GM19240 (cell line): ENCODE results near the gene SPX.

ENCODE experiments used
- DNase-seq: peaks from one replicate; pipeline ENCODE4 v3.0.0; 2011; ENCODE audit warnings: low spot score; ENCODE audit not compliant: insufficient read length

SPX gene, protein sequence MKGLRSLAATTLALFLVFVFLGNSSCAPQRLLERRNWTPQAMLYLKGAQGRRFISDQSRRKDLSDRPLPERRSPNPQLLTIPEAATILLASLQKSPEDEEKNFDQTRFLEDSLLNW

GRCh38 chr12:21526053-21526452, at the start of gene SPX:
TSS of gene SPX (plus strand) at chr12:21526296. CDS start at chr12:21526473, 177 bp downstream.
- DNase-seq = no peak

GRCh38 chr12:21476949-21477348, 49.1 kb upstream of the SPX start:
- DNase-seq = no peak

DNA sequence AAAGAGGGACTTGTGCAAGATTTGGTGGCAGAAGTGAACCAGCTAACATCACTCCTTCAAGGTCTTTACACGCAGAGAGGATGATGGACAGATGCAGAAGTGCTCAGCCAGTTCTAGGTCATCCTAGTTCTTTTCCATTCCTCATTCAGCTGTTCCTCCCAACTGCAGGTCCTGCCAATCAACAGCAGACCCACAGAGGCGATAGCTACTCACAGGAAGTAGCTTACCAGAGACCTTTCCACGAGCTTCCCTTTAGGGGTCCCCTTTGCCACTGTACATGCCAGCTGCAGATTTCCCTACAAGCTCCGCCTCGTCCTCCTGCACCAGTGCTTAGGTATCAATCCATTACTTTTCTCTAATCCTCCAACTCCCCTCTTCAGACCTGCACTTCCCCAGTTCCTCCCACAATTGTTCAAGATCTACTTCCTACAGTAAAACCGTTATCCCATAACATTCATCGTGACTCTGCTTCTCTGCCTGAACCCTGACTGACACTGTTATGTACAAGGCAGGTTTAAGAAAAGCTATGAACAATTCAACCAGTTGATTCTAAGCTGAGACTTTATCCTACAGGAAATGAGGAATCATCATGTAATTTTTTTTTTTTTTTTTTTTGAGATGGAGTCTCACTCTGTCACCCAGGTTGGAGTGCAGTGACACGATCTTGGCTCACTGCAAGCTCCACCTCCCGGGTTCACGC, 47.2 kb upstream of the SPX start:
- no peak for DNase-seq

DNA sequence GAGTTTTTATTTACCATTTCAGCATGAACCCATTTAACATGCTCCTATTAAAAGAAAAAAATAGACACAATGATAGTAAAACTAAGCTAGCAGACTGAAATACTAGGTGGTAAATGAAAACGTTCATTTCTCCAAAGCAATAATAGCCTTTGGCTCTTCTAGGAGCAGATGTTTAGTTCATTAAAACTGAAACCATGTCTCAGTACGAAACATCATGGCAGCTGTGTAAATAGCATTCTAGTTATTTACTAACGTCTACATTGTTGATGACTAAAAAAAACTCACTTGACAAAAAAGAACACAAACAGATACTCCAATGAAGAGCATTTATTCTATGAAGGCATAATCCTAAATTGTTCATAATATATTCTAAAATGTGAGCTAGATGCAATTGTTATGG, 42.6 kb upstream of the SPX start:
- no peak for DNase-seq

GRCh38 chr12:21485998-21486397, 40.1 kb upstream of the SPX start:
- DNase-seq = no peak

DNA sequence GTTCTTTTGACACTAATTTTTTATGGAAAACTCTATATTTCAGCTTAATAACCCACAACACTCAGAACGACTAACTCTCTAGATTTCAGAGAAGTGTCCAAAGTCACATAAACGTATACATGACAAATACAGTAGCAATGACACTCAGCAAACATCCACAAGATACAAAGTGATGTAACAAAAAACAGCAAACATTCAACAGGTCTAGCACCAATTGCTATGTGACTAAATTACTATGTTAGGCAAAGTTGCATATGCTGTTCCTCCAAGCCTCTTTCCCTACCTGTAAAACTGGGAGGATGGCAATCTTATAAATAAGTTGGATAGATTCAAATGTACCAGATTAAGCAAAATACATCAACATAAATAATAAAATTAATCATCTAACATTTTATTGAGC, 26.3 kb upstream of the SPX start:
- DNase-seq = no peak

DNA sequence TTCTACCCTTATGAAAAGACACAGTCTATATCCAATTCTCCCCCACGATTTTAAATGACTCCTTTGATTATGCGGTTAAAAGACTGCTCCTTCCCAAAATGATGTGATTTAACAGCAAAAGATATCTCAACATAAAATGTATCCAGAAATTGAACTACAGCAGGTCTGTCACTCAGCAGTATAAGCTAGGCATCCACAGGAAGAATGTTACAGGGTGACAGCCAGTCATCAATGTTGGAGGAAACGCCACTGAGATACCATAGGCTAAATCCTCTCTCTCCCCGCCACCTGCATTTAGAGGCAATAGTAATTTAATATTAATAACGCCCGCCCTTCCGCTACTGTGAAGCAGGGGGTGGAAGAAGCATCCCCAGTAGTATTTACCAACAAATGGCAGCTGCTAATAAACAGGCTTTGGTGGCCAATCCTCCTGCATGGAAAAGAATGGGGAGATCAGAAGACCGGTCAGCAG, 25.3 kb upstream of the SPX start:
- no peak for DNase-seq

GRCh38 chr12:21501258-21502163, 24.6 kb upstream of the SPX start, which contains the start of the genes GOLT1B and RECQL:
TSS of gene GOLT1B (plus strand) at chr12:21501789. CDS start at chr12:21501924, 135 bp downstream.
TSS of gene RECQL (minus strand) at chr12:21501635. CDS start at chr12:21499570, 2,065 bp downstream.
- peak; percentile 71 for DNase-seq

DNA sequence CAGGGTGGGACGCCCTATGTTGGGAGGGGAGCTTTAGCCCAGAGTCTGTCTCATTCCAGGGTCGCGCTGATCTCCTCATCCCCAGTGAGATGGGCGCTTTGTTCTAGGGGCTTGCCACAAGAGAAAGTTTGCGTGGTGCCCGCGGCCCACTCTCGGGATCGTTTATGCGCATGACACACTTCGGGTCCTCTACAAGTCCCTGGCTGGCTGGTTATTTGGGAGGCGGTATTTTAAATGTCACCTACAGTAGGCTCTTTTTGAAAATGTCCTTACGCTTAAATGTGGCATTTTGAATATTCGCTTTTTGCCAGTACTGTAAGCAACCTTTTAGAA, 24.0 kb upstream of the SPX start:
- DNase-seq = no peak

- DNase-seq = no peak
Observed at GRCh38 chr12:21502872-21503271, 23.2 kb upstream of the SPX start.

GRCh38 chr12:21505888-21506287, 20.2 kb upstream of the SPX start:
- DNase-seq = no peak

DNA sequence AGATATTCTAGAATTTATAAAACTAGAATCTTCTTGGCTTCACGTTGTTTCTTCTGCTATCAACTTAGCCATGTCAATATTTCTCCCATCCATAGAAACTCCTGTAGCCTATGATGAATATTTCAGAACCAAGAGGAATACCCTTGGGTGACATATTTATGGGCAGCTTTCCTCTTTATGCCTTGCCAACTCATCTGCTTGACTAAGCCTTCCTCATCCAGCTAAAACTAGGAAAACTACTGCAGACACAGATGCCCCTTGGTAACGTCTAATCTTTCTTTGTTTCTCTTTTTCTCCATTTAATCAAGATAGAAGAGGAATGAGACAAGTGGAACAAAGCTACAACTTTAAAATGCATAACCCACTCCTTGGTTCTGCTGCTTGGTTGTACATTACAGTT, 18.2 kb upstream of the SPX start:
- no peak for DNase-seq

- DNase-seq = no peak
Observed at GRCh38 chr12:21509768-21510167, 16.3 kb upstream of the SPX start.

- DNase-seq = no peak
Observed at GRCh38 chr12:21516281-21516680, 9.8 kb upstream of the SPX start.

GRCh38 chr12:21518451-21518850, 7.6 kb upstream of the SPX start:
- no peak for DNase-seq

DNA sequence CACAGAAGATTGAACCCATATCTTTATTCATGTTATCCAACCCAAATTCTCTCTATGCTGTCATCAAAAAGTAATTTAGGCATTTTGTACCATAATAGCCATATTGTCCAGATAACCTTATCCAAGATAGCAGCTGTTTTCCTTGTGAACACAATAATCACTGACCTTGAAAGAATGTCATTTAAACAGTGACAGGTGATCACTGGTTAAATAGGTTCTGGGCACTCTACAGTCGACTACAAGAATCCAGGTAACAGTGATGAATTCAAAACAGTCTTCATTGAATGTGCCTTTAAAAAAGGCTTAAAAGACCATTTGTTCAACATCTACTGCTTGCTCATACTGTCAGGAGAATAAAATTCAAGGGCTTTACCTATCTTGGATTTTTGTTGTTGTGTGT, 4.6 kb upstream of the SPX start:
- no peak for DNase-seq

GRCh38 chr12:21523148-21523547, 2.9 kb upstream of the SPX start:
- DNase-seq = no peak

GRCh38 chr12:21526721-21527345, 737 bp downstream of the SPX start:
- no peak for DNase-seq

DNA sequence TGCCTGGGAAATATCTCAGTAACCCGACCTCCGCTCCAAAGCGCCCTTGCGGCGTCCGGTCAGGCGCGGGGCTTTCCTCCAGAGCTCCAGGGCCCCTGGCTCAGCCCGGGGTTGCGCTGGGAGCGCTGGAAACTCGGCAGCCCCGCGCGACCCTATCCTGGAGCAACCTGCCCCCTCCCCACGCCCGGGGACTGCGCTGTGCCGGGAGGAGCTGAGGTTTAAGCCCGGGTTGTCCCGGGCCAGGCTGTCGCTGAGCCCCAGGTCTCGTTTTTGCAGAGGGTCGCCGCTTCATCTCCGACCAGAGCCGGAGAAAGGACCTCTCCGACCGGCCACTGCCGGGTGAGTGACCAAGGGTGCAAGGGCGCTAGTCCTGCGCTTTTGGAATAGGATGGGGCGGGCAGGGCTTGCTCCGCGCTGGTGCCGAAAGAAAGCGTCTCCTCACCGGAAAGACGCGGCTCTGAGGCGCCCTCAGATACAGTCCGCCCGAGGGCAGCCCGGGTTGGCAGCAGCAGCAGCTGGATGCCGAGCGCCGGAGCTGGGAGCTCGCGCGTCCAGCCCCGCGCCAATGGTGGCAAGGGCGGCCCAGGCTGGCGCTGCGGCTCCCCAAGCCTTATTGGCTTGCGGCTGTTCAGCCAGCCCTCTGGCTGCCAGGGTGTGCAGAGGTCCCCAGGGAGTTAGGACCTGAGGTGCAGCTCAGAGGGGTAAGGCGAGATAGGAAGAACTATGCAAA, 1.5 kb downstream of the SPX start:
- peak; percentile 1 for DNase-seq

- no peak for DNase-seq
Observed at GRCh38 chr12:21528953-21529352, 2.9 kb downstream of the SPX start.

- no peak for DNase-seq
Observed at GRCh38 chr12:21529456-21529855, 3.4 kb downstream of the SPX start.
